GM18951 (cell line): Measurements from ENCODE around the gene CYP26B1.

ENCODE experiments used
- POLR2A ChIP-seq: IDR thresholded peaks from 4 replicates; pipeline ENCODE4 v1.6.1; 2011; ENCODE audit warnings: mild to moderate bottlenecking; ENCODE audit not compliant: insufficient read length, insufficient read depth; ENCODE audit errors: extremely low read depth
- in situ Hi-C: fragments of 300-500 bp; cut with MboI; formaldehyde crosslinking; loops from one replicate; pipeline ENCODE4 v1.12.0; 2022; ENCODE audit warnings: low sequenced_read_pairs, mixed read lengths, inconsistent platforms; ENCODE audit not compliant: unreplicated experiment

Gene CYP26B1

GRCh38 chr2:72150157-72150860 lies 2.6 kb upstream of the CYP26B1 start:
- in situ Hi-C loops = loop anchor here (10.0 kb wide), 1 partner anchor 596 kb away; no protein-coding TSS in a partner anchor
- no peak for TF ChIP-seq POLR2A

- in situ Hi-C loops = loop anchor here (10.0 kb wide), 1 partner anchor 595 kb away; no protein-coding TSS in a partner anchor
- no peak for TF ChIP-seq POLR2A
These were observed 2.0 kb upstream of the CYP26B1 start for GRCh38 chr2:72149556-72150156.

- in situ Hi-C loops = no loop called here
- TF ChIP-seq POLR2A = no peak
These were observed 1.3 kb upstream of the CYP26B1 start for GRCh38 chr2:72148837-72149555.

GRCh38 chr2:72148003-72148836 lies 558 bp upstream of the CYP26B1 start:
- in situ Hi-C loops = no loop called here
- no peak for TF ChIP-seq POLR2A

- in situ Hi-C loops = no loop called here
- TF ChIP-seq POLR2A = no peak
These were observed 1.0 kb downstream of the CYP26B1 start for GRCh38 chr2:72146347-72147302.

GRCh38 chr2:72145658-72146329 lies 1.9 kb downstream of the CYP26B1 start:
- in situ Hi-C loops = no loop called here
- TF ChIP-seq POLR2A = no peak

GRCh38 chr2:72145289-72145657 lies 2.4 kb downstream of the CYP26B1 start:
- TF ChIP-seq POLR2A = no peak

GRCh38 chr2:72144632-72145288 lies 2.9 kb downstream of the CYP26B1 start:
- no peak for TF ChIP-seq POLR2A
- in situ Hi-C loops = no loop called here

More at GRCh38 chr2:72145289-72145657, 2.4 kb downstream of the CYP26B1 start:
- in situ Hi-C loops = no loop called here

- in situ Hi-C loops = no loop called here
- no peak for TF ChIP-seq POLR2A
These were observed 3.4 kb downstream of the CYP26B1 start for GRCh38 chr2:72144274-72144631.

- no peak for TF ChIP-seq POLR2A
- in situ Hi-C loops = no loop called here
These were observed 4.0 kb downstream of the CYP26B1 start for GRCh38 chr2:72143441-72144273.
